ENCODE data around the gene TMC1.

Gene TMC1

DNA sequence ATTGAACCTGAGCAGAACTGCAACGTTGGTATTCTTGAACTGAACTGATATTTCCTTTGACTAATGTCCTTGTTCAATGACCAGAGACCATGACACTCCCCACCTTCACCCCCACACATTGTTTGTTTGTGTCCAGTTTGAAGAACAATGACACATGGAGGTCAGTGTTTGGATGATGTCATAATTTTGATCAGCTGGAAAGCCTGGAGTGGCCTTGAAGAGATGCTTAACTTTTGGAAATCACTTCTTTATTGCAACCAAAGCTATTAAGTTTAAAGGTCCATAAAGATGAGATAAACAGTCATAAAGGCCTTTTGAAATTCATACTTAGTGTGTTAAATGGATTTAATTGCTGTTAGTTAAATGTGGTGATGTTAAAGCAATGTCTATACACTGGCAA is 92.7 kb downstream of the TMC1 start:
- no peak for DNase-seq (ENCODE audit: low read depth in 2 of 2)

- no peak for DNase-seq (ENCODE audit: low read depth in 2 of 2)
These were observed 94.5 kb downstream of the TMC1 start for GRCh38 chr9:72615931-72616330.

GRCh38 chr9:72618811-72619210 is 97.4 kb downstream of the TMC1 start:
- DNase-seq (ENCODE audit: low read depth in 2 of 2) = no peak

DNA sequence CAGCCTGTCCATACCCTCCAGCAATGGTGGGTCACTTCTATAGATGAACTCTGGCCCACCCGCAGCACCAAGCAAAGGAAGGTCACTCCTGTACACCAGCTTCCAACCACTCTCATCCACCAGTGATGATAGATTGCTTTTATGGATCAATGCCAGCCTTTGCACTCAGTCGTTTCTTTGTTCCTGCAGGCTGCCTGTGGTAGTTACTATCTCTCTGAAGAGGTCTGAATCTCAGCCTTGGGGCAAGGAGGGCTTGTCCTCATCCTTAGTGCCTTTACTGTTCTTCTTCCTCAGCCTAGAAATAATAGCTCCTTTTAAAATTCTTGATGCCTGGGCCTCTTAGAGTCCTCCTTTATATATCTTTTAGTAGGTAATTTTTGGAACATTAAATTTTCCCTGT is 100.8 kb downstream of the TMC1 start:
- DNase-seq (ENCODE audit: low read depth in 2 of 2) = no peak

GRCh38 chr9:72623156-72623555 is 101.7 kb downstream of the TMC1 start:
- DNase-seq (ENCODE audit: low read depth in 2 of 2) = no peak

GRCh38 chr9:72627147-72627546 is 105.7 kb downstream of the TMC1 start:
- no peak for DNase-seq (ENCODE audit: low read depth in 2 of 2)

GRCh38 chr9:72627956-72628540 is 106.6 kb downstream of the TMC1 start:
- no peak for DNase-seq (ENCODE audit: low read depth in 2 of 2)

GRCh38 chr9:72633966-72634365 is 112.6 kb downstream of the TMC1 start:
- DNase-seq (ENCODE audit: low read depth in 2 of 2) = no peak

- DNase-seq (ENCODE audit: low read depth in 2 of 2) = no peak
These were observed 113.8 kb downstream of the TMC1 start for GRCh38 chr9:72635197-72635596.

- DNase-seq (ENCODE audit: low read depth in 2 of 2) = no peak
These were observed 115.2 kb downstream of the TMC1 start for GRCh38 chr9:72636621-72637020.

DNA sequence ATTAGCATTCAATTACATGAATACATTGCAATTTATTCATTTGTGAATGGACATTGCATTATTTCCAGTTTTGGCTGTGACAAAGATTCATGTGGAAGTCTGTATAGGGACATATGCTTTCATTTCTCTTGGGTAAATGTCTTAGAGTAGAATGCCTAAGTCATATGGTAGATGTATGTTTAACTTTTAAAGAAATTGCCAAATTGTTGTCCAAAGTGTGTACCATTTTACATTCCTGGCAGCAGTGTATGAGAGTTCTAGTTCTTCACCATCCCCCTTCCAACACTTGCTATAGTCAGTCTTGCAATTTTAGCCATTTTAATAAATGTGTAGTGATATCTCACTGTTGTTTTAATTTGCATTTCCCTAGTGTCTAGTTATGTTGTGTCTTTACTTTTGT is 122.2 kb downstream of the TMC1 start:
- no peak for DNase-seq (ENCODE audit: low read depth in 2 of 2)

- no peak for DNase-seq (ENCODE audit: low read depth in 2 of 2)
These were observed 124.7 kb downstream of the TMC1 start for GRCh38 chr9:72646061-72646460.

GRCh38 chr9:72648324-72649126 is 127.1 kb downstream of the TMC1 start:
- no peak for DNase-seq (ENCODE audit: low read depth in 2 of 2)

DNA sequence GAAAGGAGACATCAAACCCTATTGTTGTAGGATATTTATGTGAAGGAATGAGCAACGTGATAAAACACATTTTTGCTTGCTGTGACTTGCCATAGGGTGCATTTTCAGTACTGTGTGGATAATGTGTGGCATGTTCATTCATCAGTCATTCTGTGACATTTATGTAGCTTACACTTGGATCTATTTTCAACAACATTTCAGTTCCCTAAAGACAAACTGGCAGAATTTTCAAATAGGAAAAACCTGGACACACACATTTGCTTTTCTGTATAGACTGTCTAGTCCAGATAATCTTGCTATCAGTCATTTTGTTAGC is 127.7 kb downstream of the TMC1 start:
- DNase-seq (ENCODE audit: low read depth in 2 of 2) = no peak

DNA sequence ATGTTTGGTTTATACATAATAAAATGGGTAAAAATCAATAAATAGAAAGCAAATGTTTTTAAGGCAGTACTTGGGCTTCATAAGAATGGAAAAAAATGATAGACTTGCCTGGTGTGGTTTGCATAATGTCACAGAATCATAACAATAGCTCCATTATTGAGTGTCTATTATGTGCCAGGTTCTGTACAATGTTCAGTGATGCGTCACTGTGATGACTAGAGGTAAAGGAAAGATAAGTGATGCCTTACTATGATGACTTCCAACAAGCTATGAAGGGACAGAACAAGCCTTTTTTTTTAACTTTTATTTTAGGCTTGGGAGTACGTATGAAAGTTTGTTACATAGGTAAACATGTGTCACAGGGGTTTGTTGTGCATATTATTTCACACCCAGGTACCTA is 128.8 kb downstream of the TMC1 start:
- no peak for DNase-seq (ENCODE audit: low read depth in 2 of 2)

DNA sequence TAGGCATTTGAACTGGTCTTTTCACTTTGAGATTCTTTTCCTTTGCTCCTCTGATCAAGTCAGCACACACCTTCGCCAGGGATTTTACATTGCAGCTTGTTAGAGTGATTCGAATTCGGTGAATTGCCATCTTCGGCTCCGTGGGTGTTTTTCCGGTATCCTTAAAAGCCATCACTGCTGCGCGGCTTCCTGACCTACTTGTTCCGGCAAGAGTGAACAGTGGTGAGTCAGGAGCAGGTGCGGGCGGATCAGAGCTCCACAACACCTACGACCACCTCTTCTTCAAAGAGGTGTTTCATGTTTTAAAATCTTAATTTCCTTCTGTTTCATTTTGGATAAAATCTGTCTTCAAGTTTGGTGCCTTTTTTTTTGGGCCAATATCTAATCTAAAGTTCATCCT is 134.6 kb downstream of the TMC1 start:
- DNase-seq (ENCODE audit: low read depth in 2 of 2) = no peak

GRCh38 chr9:72657023-72657422 is 135.6 kb downstream of the TMC1 start:
- DNase-seq (ENCODE audit: low read depth in 2 of 2) = no peak

- no peak for DNase-seq (ENCODE audit: low read depth in 2 of 2)
These were observed 137.3 kb downstream of the TMC1 start for GRCh38 chr9:72658703-72659102.

- DNase-seq (ENCODE audit: low read depth in 2 of 2) = no peak
These were observed 140.2 kb downstream of the TMC1 start for GRCh38 chr9:72661401-72662135.

DNA sequence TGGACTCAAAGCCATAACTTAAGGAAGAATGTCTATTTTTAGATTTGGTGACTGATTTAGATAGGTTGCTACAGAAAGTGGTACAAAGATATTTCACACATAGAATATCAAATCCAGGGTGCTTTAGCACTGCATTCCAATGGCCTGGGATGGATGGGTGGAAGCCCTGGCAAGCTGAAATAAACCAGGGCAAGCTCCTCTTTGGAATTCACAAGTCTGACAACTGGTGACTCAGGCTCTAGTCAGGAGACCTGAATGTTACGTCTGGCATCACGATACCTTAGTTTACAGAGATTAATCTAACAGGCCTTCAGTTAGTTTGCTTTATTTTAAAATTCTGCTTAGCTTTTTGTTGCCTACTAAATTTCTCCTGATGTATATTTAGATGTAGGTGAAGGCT is 144.0 kb downstream of the TMC1 start:
- DNase-seq (ENCODE audit: low read depth in 2 of 2) = no peak

GRCh38 chr9:72667181-72667580 is 145.8 kb downstream of the TMC1 start:
- DNase-seq (ENCODE audit: low read depth in 2 of 2) = no peak

GRCh38 chr9:72674961-72675360 is 153.6 kb downstream of the TMC1 start:
- DNase-seq (ENCODE audit: low read depth in 2 of 2) = no peak

GRCh38 chr9:72675586-72675985 is 154.2 kb downstream of the TMC1 start:
- DNase-seq (ENCODE audit: low read depth in 2 of 2) = no peak

Data from stimulated activated CD8-positive, alpha-beta memory T cell treated with anti-CD3 and anti-CD28 coated beads, Interleukin-2, amount 100 ng/mL, for 1 hour (primary cell).